ENCODE data around the gene CD46. TPM values are rescaled to one million over a fixed set of nuclear protein-coding genes. Genes with fewer than 3 reads are reported as not detected.

The CD46 gene
- polyA plus RNA-seq, 5 donors, result 184 to 300 (median 253) TPM

- DNase-seq, result peak in 1 of 2 donors; percentile 15
Measured at GRCh38 chr1:207825719-207826556, 74.1 kb downstream of the CD46 start.

GRCh38 chr1:207826557-207827487, 75.0 kb downstream of the CD46 start:
- peak; percentile 31 to 34 for DNase-seq

GRCh38 chr1:207827488-207827830, 75.6 kb downstream of the CD46 start:
- no peak for DNase-seq

GRCh38 chr1:207828046-207828445, 76.2 kb downstream of the CD46 start:
- DNase-seq, result no peak

- peak in 1 of 2 donors; percentile 57 for DNase-seq
Measured at GRCh38 chr1:207828485-207829158, 76.8 kb downstream of the CD46 start.

- no peak for DNase-seq
Measured at GRCh38 chr1:207829576-207829975, 77.7 kb downstream of the CD46 start.

- no peak for DNase-seq
Measured at GRCh38 chr1:207830788-207831187, 78.9 kb downstream of the CD46 start.

GRCh38 chr1:207831517-207832327, 79.9 kb downstream of the CD46 start:
- DNase-seq, result no peak

GRCh38 chr1:207832796-207833195, 80.9 kb downstream of the CD46 start:
- no peak for DNase-seq

- no peak for DNase-seq
Measured at GRCh38 chr1:207833381-207833780, 81.5 kb downstream of the CD46 start.

GRCh38 chr1:207833956-207834660, 82.3 kb downstream of the CD46 start:
- DNase-seq, result no peak

GRCh38 chr1:207835958-207836357, 84.1 kb downstream of the CD46 start:
- DNase-seq, result no peak

- DNase-seq, result no peak
Measured at GRCh38 chr1:207836591-207837347, 84.9 kb downstream of the CD46 start.

- DNase-seq, result no peak
Measured at GRCh38 chr1:207837673-207838072, 85.8 kb downstream of the CD46 start.

- DNase-seq, result no peak
Measured at GRCh38 chr1:207838156-207839082, 86.6 kb downstream of the CD46 start.

GRCh38 chr1:207839083-207839413, 87.2 kb downstream of the CD46 start:
- no peak for DNase-seq

GRCh38 chr1:207840380-207840779, 88.5 kb downstream of the CD46 start:
- DNase-seq, result no peak

- no peak for DNase-seq
Measured at GRCh38 chr1:207841293-207841692, 89.4 kb downstream of the CD46 start.

- no peak for DNase-seq
Measured at GRCh38 chr1:207841901-207842300, 90.0 kb downstream of the CD46 start.
